ENCODE results near the gene TEN1. TPM values are rescaled to one million over a fixed set of nuclear protein-coding genes. Genes with fewer than 3 reads are reported as not detected.
"Not testable (repeated sequence)": the region's sequence is repeated elsewhere in the genome, so short reads cannot be mapped to it uniquely, and the experiment has no call there.

The TEN1 gene
- total RNA-seq, 1 experiment from 2014 or later: 58.3 TPM

DNA sequence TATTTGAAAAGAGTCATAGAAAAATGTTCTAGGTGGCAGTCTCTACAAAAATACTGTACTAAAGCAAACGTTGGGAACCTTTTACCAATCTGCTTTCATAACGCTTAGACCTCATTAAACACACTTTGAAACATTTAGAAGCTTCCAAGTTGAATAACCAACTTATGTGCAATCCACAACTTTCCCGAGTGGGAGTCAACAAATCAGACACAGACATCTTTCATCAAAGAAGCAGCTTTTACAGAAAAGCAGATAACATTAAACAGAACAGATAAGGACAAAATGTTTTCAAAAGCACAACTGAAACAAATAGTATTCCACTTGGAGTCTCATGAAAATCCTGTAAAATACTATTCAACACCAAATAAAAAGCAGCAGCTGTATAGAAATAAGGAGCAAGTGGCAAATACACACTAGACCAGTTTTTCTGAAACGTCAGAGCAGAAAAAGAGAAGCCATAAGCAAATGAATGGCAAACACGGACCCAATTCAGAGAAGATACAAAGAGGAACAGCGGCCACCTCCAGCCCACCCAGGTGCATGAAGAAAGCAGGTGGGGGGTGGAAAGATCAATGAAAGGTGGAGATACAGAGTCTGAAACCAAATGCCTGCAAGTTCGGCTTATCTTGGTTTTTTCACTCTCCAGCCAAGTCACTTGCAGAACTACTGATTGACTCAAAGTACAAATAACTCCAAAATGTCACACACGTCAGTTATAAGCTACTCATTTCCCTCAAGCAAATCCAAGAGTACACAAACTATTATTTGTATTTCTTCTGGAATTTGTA is 19.8 kb upstream of the TEN1 start:
- no peaks in the 10 kb centered on the region for H3K9me2 ChIP-seq (replicated peaks; ENCODE audit: low read length)
- peaks cover 22% of the 10 kb centered on the region for H3K36me3 ChIP-seq (ENCODE audit: low read depth, low read length)
- H3K4me1 ChIP-seq (ENCODE audit: insufficient read depth, low read length): peaks cover 21% of the 10 kb centered on the region
- DNase-seq: peak; percentile 79
- H4K20me1 ChIP-seq (ENCODE audit: low read length): no peaks in the 10 kb centered on the region
- peak overlapping the region; percentile 75 for H3K4me2 ChIP-seq (ENCODE audit: low read length)
- H3K79me2 ChIP-seq (ENCODE audit: low read length): peaks cover 39% of the 10 kb centered on the region
- H3K9me3 ChIP-seq (ENCODE audit: low read length): no peaks in the 10 kb centered on the region
- ChIA-PET POLR2A (ENCODE audit: unreplicated experiment) (interaction anchor here (0.7 kb wide), 1 partner anchor 9 kb away, joined by 3 read pairs; no protein-coding TSS in a partner anchor), CTCF (interaction anchor here (0.9 kb wide), 2 partner anchors 18 to 82 kb away, joined by 4 read pairs; partner anchors contain the start of gene FBF1)
- intact Hi-C loops (cut with micrococcal nuclease): loop anchor here (2.0 kb wide), 2 partner anchors 18 to 20 kb away; partner anchors contain the start of genes ACOX1, FBF1 and TEN1
- BruUV-seq (replicated peaks): no TSS peak
- H2AFZ ChIP-seq (ENCODE audit: low read length): peak overlapping the region; percentile 12; the same call in 1 of the 2 replicates
- ATAC-seq: peak; percentile 94
- no peak for TF ChIP-seq EZH2phosphoT487 (IDR thresholded peaks at IDR 0.05; ENCODE audit: borderline replicate concordance, low read length)
- H3F3A ChIP-seq (ENCODE audit: low read length, unreplicated experiment): peaks cover 7% of the 10 kb centered on the region
- peak overlapping the region; percentile 78 for H3K27ac ChIP-seq (ENCODE audit: low read length)
- H3K27me3 ChIP-seq (ENCODE audit: low read length): no peaks in the 10 kb centered on the region
- peak overlapping the region; percentile 11 for H3K9ac ChIP-seq (ENCODE audit: low read length)
- H3K4me3 ChIP-seq (ENCODE audit: low read length): peak overlapping the region; percentile 36; the same call in 1 of the 2 replicates

DNA sequence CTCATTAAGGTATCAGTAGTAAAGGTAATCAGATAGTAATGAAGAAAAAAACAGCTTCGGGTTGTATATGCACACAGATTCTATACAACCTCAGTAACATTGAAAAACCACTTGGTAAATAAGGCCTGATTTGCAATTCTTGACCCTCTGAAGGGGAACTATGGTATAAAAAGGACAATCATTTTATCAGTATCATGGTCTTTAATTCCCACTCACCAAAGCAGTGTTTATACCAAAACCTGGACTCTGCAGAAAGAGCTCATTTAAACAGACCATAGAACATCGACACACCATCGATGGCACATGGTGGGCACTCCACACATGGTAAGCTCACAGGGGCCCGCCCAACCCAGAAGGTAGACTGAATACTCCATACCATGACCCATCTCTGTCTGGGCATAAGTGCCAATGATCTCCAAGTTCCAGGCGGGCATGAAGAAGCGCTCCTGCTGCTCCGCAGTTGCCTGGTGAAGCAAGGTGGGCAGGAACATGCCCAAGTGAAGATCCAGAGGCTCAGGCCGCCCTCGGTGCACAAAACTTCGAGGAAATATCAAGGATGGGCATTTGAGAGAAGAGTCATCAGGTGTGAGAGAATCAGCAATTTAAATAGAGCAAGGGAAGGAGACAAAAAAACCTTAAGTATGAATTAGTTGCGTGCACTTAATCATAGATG is 19.1 kb upstream of the TEN1 start:
- BruUV-seq (replicated peaks): no TSS peak
- no peak overlapping the region for H2AFZ ChIP-seq (ENCODE audit: low read length)
- peak overlapping the region; percentile 78 for H3K27ac ChIP-seq (ENCODE audit: low read length)
- H3K4me1 ChIP-seq (ENCODE audit: insufficient read depth, low read length): peaks cover 21% of the 10 kb centered on the region
- ATAC-seq: peak; percentile 59
- peaks cover 22% of the 10 kb centered on the region for H3K36me3 ChIP-seq (ENCODE audit: low read depth, low read length)
- H3K9ac ChIP-seq (ENCODE audit: low read length): peak overlapping the region; percentile 24; the same call in 1 of the 2 replicates
- peaks cover 7% of the 10 kb centered on the region for H3F3A ChIP-seq (ENCODE audit: low read length, unreplicated experiment)
- intact Hi-C loops (cut with micrococcal nuclease): loop anchor here (2.0 kb wide), 2 partner anchors 19 kb away; partner anchors contain the start of genes ACOX1, FBF1 and TEN1
- H3K9me2 ChIP-seq (replicated peaks; ENCODE audit: low read length): no peaks in the 10 kb centered on the region
- no peak overlapping the region for H3K4me3 ChIP-seq (ENCODE audit: low read length)
- no peaks in the 10 kb centered on the region for H3K9me3 ChIP-seq (ENCODE audit: low read length)
- H3K79me2 ChIP-seq (ENCODE audit: low read length): peaks cover 46% of the 10 kb centered on the region
- no peak for DNase-seq
- peak overlapping the region; percentile 75 for H3K4me2 ChIP-seq (ENCODE audit: low read length)
- CTCF ChIA-PET: interaction anchor here (0.9 kb wide), 2 partner anchors 19 to 82 kb away, joined by 4 read pairs; partner anchors contain the start of gene FBF1
- POLR2A ChIA-PET (ENCODE audit: unreplicated experiment): interaction anchor here (0.7 kb wide), 1 partner anchor 10 kb away, joined by 3 read pairs; no protein-coding TSS in a partner anchor
- TF ChIP-seq EZH2phosphoT487 (IDR thresholded peaks at IDR 0.05; ENCODE audit: borderline replicate concordance, low read length) (no peak), EZH2 (IDR thresholded peaks at IDR 0.05; ENCODE audit: low read length, unreplicated experiment) (no peak)
- TF ChIP-seq, protein P1, sequence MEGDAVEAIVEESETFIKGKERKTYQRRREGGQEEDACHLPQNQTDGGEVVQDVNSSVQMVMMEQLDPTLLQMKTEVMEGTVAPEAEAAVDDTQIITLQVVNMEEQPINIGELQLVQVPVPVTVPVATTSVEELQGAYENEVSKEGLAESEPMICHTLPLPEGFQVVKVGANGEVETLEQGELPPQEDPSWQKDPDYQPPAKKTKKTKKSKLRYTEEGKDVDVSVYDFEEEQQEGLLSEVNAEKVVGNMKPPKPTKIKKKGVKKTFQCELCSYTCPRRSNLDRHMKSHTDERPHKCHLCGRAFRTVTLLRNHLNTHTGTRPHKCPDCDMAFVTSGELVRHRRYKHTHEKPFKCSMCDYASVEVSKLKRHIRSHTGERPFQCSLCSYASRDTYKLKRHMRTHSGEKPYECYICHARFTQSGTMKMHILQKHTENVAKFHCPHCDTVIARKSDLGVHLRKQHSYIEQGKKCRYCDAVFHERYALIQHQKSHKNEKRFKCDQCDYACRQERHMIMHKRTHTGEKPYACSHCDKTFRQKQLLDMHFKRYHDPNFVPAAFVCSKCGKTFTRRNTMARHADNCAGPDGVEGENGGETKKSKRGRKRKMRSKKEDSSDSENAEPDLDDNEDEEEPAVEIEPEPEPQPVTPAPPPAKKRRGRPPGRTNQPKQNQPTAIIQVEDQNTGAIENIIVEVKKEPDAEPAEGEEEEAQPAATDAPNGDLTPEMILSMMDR (conservative IDR thresholded peaks at IDR 0.05; ENCODE audit: low read depth, low read length): no peak
- no peaks in the 10 kb centered on the region for H4K20me1 ChIP-seq (ENCODE audit: low read length)
- no peaks in the 10 kb centered on the region for H3K27me3 ChIP-seq (ENCODE audit: low read length)

DNA sequence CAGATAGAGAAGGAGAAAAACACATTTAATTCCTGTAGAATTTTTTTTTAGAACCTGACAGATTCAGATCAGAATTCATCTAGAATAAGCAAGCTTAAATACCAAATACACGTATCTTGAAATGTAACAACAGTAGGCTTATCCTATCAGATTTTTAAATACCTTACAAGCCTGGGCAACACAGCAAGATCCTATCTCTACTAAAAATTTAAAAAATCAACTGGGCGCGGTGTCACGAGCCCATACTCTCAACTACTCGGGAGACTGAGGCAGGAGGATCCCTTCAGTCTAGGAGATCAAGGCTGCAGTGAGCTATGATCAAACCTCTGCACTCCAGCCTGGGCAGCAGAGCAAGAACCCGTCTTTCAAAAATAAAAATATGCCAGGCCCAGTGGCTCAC is 13.6 kb upstream of the TEN1 start:
- intact Hi-C loops (cut with micrococcal nuclease): no loop called here
- H3K27ac ChIP-seq (ENCODE audit: low read length): no peak overlapping the region
- no peaks in the 10 kb centered on the region for H3K9me3 ChIP-seq (ENCODE audit: low read length)
- H2AFZ ChIP-seq (ENCODE audit: low read length): no peak overlapping the region
- no peak for ATAC-seq
- peaks cover 7% of the 10 kb centered on the region; the same call in 1 of the 2 replicates for H3K36me3 ChIP-seq (ENCODE audit: low read depth, low read length)
- no peaks in the 10 kb centered on the region for H3K27me3 ChIP-seq (ENCODE audit: low read length)
- H3K4me3 ChIP-seq (ENCODE audit: low read length): no peak overlapping the region
- CTCF ChIA-PET: interaction anchor here (0.6 kb wide), 1 partner anchor 35 kb away, joined by 6 read pairs; the partner anchor contains the start of gene CDK3
- no peaks in the 10 kb centered on the region for H3K9me2 ChIP-seq (replicated peaks; ENCODE audit: low read length)
- 0 out of 2 replicates have a peak, but pooled peaks cover 2% of the 10 kb centered on the region for H4K20me1 ChIP-seq (ENCODE audit: low read length)
- BruUV-seq (replicated peaks): no TSS peak
- POLR2A ChIA-PET (ENCODE audit: unreplicated experiment): interaction anchor here (0.9 kb wide), 1 partner anchor 24 kb away, joined by 11 read pairs; no protein-coding TSS in a partner anchor
- no peak overlapping the region for H3K9ac ChIP-seq (ENCODE audit: low read length)
- no peak overlapping the region for H3K4me2 ChIP-seq (ENCODE audit: low read length)
- TF ChIP-seq EZH2phosphoT487 (IDR thresholded peaks at IDR 0.05; ENCODE audit: borderline replicate concordance, low read length): no peak
- no peak for TF ChIP-seq EZH2 (IDR thresholded peaks at IDR 0.05; ENCODE audit: low read length, unreplicated experiment)
- TF ChIP-seq, protein P1 (conservative IDR thresholded peaks at IDR 0.05; ENCODE audit: low read depth, low read length): no peak
- DNase-seq: no peak
- H3K79me2 ChIP-seq (ENCODE audit: low read length): peaks cover 56% of the 10 kb centered on the region
- H3K4me1 ChIP-seq (ENCODE audit: insufficient read depth, low read length): peaks cover 7% of the 10 kb centered on the region
- H3F3A ChIP-seq (ENCODE audit: low read length, unreplicated experiment): peaks cover 2% of the 10 kb centered on the region

DNA sequence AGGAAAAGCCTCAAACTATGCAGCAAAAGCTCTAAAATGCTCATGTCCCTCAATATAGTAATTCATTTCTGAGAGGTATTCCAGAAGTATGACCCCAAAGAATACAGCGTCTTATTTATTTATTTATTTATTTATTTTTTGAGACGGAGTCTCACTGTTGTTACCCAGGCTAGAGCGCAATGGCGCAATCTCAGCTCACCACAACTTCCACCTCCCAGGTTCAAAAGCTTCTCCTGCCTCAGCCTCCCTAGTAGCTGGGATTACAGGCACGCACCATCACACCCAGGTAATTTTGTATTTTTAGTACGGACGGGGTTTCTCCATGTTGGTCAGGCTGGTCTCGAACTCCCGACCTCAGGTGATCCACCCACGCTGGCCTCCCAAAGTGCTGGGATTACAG is 10.0 kb upstream of the TEN1 start:
- H3K9me3 ChIP-seq (ENCODE audit: low read length); H3K9me2 ChIP-seq (replicated peaks; ENCODE audit: low read length); BruUV-seq (replicated peaks); H4K20me1 ChIP-seq (ENCODE audit: low read length); H3K27me3 ChIP-seq (ENCODE audit: low read length); H3K27ac ChIP-seq (ENCODE audit: low read length); H3K4me2 ChIP-seq (ENCODE audit: low read length); H3F3A ChIP-seq (ENCODE audit: low read length, unreplicated experiment); CTCF ChIA-PET; intact Hi-C loops (cut with micrococcal nuclease); H3K4me3 ChIP-seq (ENCODE audit: low read length); DNase-seq; H3K9ac ChIP-seq (ENCODE audit: low read length); ATAC-seq; H2AFZ ChIP-seq (ENCODE audit: low read length): not testable (repeated sequence)
- peaks cover 11% of the 10 kb centered on the region for H3K4me1 ChIP-seq (ENCODE audit: insufficient read depth, low read length)
- peaks cover 64% of the 10 kb centered on the region for H3K79me2 ChIP-seq (ENCODE audit: low read length)
- POLR2A ChIA-PET (ENCODE audit: unreplicated experiment): interaction anchor here (0.5 to 0.6 kb wide), 2 partner anchors 10 to 28 kb away, joined by 4 read pairs; partner anchors contain the start of gene ACOX1
- peaks cover 11% of the 10 kb centered on the region; the same call in 1 of the 2 replicates for H3K36me3 ChIP-seq (ENCODE audit: low read depth, low read length)
